Activated CD4-positive, CD25-positive, alpha-beta regulatory T cell treated with anti-CD3 and anti-CD28 coated beads, Interleukin-2, amount 50 U/mL, for 72 hours (primary cell): ENCODE data around the gene MEOX1.

Source experiments
- DNase-seq: peaks from one replicate; pipeline ENCODE4 v3.0.0; 2021

Gene MEOX1

DNA sequence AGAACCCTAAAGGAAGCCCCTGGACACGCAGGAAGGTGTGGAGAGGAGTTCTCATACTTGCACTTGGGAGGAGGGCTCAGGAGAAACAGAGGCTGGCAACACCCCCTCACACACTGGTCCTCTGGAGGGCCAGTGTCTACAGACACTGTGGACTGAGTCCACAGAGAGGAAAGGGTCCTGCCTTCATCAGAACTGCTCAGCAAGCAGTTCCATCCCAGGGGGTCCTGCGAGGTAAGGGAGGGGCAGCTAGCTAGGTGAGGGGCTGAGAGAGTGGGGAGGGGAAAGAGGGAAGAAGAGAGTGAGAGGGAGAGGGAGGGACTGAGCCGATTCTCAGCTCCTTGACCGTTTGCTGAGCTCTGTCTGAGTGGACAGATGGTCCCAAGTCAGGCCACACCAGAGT lies 17.7 kb upstream of the MEOX1 start:
- DNase-seq = no peak

DNA sequence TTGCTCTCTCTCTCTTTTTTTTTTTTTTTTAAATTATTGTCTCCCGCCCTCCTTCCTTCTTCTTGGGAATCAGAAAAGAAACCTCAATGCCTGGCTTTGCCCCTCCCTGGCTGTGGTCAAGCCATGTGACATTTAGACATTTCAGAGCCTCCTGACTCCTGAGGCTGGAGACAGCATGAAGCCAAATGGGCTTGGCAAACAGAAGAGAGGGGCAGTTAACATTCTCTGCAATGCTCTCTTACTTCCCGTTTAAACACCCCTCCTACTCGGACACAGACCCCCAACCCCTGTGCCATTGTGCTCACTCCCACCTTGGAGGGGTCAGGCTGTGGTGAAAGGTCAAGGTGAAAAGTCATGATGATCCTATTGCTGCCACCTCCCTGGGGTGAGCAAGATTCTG lies 14.7 kb upstream of the MEOX1 start:
- no peak for DNase-seq

DNA sequence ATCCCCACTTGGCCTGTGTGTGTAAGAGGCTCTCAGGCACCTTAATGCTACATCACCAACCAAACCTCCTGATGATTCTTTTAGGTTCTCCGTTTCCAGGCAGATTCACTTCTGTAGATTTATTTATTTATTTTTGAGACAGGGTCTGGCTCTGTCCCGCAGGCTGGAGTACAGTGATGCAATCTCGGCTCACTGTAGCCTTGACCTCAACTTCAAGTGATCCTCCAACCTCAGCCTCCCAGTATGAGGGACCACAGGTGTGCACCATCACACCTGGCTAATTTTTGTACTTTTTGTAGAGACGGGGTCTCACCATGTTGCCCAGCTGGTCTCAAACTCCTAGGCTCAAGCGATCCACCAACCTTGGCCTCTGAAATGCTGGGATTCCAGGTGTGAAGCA lies 12.7 kb upstream of the MEOX1 start:
- DNase-seq = no peak

DNA sequence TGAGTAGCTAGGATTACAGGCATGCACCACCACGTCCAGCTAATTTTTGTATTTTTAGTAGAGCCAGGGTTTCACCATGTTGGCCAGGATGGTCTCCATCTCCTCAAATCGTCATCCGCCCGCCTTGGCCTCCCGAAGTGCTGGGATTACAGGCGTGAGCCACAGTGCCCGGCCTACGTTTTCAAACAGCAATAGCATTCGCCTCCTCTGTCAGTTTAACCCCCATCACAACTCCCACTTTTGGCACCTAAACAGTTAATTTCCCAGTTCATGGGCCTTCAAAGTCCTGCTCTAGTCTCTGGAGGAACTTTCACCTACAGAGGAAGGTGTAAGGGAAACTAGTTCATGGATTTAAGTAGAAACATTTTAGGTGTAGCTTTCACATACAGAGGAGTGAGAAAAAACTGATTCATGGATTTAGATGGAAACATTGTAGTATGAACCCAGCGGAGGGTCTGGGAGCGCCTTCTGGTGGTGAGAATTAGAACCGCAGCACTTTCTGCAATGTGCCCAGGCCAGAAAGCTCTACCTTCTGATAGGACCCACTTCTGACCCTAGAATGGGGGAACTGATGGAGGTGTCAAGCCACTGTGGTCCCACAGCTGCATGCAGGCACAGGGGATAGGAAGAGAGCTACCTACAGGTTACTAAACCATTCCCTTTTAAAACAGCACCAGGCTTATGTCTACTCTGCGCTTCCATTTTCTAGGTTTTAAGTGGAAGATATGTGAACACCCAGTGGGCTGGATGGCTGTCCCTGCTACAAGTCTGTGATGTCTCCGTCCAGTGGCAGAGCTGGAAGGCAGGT lies 12.0 kb upstream of the MEOX1 start:
- DNase-seq = peak; percentile 76

DNA sequence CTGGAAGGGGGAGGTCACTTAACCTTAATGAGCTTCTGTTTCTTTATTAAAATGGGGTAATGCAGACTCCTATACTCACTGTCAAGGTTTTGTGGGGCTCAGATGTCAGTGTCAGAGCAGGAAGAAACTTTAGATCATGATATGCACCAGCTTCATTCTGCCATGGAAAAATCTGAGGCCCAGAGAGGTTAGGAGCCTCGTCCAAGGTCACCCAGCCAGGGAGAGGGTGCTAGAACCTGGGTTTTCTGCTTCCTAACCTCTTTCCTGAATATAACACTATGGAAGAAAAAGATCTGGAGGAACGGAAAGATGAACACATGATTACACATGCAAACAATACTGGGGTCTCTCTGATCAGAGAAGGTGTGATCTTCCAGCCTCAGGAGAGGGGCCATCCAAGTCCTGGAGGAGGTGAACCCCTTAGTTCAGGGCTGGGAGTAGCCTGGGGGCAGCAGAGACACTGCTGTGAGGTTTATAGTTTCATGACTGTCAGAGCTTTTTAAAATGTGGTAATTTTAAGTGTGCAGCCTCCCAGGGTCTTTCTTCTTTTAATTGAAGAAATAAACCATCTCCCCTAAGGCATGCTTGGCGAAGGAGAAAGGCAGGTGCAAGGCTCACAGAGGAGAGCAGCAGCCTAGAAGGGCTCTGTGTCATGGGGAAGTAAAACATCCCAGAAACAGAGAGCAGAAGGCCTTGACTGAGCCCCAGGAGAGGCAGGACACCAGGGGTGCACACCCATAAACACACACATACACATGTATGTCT lies 10.2 kb upstream of the MEOX1 start:
- DNase-seq = no peak

DNA sequence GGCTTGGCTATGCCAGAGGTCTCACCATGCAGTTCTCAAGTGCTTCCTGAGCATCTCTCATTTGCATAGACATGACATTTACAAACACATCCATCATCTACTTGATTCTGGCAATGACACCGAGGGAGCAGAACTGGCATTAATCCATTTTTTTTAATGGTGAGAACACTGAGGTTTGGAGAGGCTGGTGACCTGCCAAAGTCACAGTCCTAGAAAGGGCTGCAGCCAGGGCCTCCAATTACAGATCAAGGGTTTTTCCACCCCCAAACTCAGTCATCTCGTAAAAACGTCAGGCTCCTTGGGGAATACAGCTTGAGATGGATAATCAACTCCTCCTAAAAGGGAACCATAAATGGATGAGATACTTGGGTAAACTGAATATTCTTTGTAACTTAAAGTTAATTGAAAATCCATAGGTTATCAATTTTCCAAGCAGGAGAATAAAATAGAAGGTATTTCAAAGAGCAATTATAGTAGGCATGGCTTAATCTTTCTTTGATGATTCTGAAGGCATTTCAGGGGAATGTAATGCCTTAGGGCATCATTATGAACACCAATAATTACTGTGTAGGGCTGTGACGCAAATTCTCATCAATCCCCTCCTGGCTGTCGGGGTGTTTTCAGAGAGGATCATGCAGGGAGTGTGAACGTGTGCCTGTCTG lies 9.4 kb upstream of the MEOX1 start:
- DNase-seq = no peak

DNA sequence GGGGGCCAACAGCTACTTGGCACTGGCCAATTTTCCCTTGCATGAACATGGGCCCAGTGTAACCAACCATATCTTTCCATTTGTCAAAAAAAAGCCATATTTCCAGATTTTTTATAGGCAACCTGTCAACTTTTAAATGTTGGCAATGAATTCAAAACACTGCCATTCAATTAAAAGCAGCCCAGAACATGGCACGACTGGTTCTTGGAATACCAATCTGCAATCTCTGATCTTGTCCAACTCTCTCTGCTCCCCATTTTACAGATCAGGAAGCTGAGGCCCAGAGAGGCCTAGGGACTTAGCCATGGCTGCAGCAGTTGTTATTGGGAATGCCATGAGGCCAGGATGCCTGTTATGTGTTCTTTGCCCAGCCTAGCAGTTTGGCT lies 8.9 kb upstream of the MEOX1 start:
- DNase-seq = no peak

DNA sequence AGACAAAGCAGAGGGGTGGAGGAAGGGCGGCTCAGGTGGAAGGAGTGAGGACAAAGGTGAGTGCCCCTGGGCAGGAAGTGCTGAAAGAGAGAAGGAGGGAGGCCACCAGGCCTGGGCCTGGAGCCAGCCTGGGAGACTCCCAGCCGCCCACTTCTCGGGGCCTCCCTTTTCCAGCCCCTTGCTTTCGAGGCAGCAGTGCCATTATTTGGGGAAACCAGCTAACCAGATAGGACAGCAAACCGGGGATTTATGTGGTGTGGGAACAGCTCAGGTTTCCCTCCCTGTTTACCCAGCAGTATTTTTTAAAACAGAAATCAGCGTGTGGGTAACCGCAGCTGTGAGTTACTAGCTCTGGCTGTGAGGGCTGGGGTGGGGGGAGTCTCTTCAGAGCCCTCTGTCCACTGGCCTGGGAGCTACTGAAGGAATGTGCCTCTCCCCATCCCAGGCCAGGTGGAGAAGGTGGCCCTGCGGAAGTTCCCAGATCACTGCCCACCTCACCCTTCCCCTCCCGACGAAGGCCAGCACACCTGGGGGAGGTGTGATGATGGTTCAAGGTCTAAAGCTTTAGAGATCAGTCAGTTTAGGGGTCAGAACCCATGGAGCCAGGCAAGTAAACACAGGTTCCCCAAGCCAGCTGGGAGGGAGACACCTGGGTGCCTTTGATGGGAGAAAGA lies 8.4 kb upstream of the MEOX1 start:
- no peak for DNase-seq

DNA sequence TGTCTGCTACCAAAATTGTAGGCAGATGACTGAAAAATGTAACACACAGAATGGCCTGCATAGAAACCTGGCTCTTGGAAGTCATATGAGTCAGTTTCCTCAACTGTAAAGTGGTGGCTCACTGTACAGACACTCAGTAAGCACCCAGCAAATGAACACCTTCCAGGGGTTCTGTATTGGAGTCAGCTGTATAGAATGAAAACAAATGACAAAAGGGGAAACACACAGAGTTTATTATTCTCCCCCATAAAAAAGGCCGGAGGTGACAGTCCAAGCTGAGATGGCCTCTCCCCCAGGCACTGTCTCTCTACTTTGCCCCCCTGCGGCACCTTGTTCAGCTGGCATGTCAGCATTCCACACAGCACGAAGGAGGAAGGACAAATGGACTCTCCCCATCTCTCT lies 6.2 kb upstream of the MEOX1 start:
- no peak for DNase-seq

DNA sequence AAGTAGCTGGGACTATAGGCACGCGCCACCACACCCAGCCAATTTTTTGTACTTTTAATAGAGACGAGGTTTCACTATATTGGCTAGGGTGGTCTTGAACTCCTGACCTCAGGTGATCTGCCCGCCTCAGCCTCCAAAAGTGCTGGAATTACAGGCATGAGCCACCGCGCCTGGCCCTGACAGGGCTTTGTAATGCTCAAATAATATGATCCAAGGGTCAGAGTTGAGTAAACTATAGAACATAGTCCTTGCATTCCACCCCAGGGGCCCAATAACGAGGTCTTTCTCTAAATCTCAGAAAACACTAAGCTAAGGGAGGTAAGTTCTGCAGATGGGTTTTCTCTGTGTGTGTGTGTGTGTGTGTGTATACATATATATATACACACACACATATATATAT lies 5.8 kb upstream of the MEOX1 start:
- DNase-seq = no peak

DNA sequence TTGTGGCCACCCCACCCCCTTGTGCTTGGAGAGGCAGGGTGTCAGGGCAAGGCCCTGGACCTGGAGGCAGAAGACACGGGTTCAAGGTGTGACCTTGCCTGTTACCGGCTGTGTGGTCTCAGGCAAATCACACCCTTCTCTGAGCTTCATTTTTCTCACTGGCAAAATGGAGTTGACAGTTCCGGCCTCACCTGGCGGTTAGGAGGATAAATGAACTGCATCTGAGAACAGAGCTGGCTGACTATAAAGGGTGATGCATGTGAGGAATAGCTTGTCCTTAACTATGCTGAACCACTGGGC lies 4.2 kb upstream of the MEOX1 start:
- no peak for DNase-seq

DNA sequence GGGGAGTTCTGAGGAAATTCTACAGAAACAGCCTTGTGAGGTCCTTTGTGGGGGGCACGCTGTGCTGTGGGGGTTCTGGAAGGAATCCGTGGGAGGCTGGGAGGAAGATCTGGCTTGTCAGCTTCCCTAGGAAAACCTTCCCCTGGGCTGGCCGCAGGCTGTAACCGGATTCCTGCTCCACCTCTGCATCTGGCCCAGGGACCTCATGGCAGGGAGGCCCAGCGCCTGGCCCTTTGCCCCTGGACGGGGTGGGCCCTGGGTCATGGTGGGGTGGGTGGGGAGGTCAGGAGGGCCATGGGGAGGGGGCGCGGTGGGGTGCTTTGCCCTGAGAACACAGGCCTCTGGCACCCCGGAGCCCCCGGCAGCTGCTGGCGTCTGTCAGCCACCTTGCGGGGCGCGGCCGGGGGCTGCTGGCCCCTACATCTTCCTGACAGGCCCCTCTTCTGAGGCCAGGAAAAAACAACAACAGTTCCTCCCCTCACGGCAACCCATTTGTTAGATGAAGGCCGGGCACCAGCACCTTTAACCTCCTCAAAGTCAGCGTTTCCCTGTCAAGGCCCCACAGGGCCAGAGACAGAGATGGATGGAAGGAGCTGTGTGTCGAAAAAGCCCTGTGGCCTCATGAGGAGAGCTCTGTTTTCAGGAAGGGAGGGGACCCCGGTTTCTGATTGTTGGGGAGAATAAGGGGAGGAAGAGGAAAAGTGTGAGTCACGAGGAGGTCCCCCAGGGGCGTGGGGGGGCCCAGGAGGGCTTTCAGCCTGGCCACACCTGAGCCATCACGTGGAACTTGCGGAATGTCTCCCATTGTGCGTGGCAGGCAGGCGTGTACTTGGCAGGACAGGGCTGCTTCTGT lies 3.6 kb upstream of the MEOX1 start:
- DNase-seq = no peak

DNA sequence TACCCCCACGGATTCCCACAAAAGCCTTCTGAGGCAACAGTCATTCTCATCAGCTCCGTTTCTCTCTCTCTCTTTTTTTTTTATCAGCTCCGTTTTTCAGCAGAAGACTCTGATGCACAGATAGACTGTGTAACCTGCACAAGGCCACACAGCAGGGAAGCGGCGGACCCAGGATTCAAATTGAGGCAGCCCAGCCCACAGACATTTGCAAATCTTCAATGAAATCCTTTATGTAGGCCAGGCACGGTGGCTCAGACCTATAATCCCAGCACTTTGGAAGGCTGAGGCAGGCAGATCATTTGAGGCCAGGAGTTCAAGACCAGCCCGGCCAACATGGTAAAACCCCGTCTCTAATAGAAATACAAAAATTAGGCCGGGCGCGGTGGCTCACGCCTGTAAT lies 2.4 kb upstream of the MEOX1 start:
- no peak for DNase-seq

DNA sequence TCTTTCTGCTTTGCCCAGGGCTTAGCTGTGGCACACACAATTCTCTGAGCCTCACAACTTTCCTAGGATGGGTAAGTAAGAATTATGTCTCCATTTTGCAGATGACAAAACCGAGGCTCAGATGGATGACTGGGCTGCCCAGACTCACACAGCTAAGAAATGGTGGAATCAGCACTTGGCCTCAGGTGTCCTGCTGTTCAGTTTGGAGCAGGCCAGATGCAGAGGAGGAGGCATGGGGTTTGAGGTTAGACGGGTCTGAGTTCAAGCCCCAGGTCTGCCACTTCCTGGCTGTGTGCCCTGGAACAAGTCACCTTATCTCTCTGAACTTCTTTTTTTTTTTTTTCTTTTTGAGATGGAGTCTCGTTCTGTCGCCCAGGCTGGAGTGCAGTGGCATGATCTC lies 1.7 kb upstream of the MEOX1 start:
- DNase-seq = no peak

DNA sequence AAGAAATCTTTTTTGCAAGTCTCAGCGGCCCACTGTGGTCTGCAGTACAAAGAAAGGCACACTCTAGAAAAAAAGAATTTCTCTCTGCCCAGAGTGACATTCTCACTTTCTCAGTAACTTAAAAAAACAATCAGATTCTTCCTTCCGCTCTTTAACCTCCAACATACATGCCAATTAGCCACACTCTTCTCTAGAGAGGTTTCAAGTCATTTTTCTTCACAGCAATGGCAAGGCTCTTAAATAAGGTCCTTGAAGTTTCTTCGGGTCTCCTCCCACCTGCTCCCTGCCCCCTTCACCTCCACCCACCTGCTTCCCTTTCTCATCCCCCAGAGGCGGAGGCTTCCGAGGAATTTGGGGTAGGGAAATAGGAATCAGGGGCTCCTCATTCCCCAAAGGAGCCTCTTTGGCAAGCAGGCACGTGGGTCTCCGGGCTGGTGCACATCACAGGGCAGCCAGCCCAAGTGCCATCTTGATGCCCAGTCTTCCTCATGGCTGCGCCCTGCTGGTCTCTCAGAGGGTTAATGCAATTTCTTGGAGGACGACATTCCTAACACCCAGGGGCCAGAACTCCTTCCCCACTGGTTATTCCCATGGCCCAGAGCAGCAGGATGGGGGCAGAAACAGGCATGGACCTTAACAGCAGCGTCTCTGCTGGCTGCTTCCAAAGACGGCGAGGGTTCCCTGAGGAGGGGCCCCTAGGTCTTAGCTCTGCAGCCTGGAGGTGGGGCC lies 855 bp upstream of the MEOX1 start:
- DNase-seq = no peak

DNA sequence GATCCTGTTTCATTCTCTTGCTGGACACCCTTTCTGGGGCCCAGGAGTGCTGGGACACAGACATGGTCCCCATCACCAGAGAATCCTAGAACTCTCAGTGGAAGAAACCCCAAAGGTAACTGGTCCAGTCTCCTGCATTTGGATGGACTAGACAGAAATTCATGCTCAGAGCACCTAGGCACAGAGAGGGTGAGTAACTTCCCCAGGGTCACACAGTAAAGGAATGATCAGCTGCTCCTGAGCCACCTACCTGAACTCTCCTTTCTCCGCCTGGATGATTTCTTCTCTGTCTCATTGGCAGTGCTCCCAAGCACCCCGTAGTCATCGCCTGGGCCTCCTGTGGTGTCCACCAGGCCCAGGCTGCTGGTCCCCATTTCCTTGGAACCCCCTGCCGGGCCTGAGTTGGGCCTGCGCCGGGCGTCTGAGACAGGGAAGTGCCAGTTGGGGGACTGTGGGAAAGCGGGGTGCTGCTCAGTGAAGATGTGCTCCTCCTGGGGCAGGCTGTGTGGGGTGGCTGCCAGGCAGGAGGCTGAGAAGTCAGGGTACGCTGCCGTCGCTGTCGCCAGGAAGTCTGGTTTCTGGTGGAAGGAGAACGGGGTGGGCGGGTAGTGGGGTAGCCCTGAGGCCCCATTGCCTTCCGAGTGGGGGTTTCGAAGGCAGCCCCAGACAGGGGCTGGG lies 767 bp downstream of the MEOX1 start:
- DNase-seq = no peak

DNA sequence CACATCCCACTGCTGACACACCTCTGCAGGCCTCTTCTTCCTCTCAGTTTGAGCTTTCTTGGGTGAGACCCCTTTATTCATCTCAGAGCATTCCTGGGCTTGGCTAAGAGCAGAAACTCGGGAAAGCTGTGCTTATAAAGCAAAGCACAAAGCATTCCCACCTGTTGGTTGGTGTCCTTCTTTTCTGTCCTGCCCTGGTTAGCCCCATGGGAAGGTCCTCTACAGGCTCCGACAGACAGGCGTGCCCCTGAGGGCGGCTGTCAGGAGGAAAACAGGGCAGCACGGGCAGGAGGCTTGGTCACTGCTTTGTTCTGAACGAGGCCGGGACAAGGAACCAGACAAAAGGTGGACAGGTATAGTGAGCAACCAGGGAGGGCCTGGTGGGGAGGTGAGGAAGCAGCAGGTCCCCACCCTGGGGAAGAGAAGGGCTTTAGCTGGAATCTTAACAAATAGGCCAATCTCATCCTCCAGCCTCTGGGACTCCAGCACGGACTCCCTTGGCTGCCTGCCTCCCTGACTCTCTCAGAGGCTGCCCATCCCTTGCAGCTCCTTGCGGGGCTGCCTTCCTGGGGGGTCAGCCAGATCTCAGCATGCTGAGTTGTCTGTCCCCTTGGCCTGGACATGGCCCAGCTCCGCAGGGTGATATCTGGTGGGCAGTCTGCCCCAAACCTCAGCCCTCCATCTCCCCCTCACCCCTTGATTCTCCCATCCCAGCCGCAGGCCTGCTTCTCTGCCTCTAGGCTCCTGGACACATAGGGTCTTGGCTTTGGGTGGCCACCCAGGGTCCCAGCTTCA lies 1.7 kb downstream of the MEOX1 start:
- no peak for DNase-seq

DNA sequence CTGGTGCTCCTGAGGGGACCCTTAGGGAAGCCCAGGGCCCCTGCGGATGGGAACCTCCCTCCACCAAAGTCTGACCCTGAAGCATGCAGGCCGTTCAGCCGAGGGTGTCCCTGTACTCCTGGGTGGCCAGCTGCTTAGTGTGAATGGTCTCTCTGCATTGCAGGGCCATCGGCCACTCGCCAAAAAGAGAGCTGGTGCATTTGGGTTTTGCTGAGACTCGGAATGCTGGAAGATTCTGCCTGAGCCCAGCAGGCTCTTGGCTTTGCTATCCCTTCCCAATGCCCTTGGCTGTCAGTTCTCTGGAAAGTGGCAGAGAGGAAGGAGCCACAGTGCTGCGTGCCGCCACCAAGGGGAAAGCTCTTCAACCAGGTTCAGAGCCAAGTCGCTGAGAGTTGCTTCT lies 2.8 kb downstream of the MEOX1 start:
- no peak for DNase-seq

DNA sequence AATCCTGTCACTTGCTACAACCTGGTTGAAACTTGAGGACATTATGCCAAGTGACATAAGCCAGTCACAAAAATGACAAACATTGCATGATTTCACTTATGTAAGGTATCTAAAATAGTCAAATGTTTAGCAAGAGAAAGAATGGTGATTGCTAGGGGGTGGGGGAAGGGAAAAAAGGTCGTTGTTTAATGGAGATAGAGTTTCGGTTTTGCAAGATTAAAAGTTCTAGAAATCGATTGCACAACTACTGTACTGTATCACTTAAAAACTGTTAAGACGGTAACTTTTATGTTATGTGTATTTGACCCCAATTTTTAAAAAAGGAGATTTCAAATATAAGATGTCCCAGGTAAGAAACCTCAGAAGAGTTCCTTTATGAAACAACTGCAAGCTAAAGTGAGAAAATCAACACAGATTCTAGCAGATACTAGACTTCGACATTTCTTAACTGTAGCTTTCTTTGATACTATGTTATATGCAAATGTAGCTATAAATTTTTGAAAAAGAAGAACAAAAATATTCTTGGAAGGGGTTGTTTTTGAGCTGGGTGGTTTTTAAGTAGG lies 5.9 kb downstream of the MEOX1 start:
- DNase-seq = no peak

DNA sequence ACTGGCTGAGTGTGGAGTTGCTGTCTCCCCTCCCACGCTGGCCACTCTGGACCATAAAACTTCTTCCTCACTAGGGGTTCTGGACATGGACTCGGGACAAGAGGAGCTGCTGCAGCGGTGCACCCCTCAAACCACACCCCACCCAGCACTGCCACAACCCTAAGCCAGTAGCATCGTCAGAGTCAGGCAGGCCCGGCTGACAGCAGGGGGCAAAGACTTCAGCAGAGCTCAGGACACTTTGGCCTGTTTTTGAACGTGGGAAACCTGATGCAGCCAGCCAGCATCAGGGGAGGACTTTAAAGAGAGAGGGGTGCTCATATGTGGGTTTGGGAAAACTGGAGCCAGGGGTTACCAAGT lies 9.6 kb downstream of the MEOX1 start:
- DNase-seq = no peak
